ENCODE data around the gene HSPB7.

The HSPB7 gene

DNA sequence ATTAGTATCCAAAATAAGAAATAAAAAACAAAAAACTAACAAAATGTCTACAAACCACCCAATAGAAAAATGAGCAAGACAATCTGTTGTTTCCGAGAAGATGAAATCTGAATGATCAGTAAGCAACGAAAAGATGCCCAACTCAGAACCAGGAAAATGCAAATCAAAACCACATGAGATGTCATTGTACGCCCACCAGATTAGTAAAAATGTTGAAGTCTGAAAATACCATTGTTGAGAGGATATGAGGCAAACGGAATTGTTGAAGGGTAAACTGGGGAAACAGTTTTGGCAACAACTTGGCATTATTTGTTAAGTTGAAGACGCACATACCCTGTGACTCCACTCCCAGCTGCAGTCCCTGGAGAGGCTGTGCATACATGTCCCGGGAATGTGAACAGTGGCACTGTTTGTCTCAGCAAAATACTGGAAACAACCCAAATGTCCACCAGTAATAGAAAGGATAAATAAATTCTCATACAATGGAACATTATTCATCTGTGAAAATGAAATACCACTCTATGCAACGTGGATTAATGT lies 52.5 kb downstream of the HSPB7 start:
- DNase-seq (ENCODE audit: low read depth in 2 of 2) = peak; percentile 85 to 96
- TF ChIP-seq, protein P1, sequence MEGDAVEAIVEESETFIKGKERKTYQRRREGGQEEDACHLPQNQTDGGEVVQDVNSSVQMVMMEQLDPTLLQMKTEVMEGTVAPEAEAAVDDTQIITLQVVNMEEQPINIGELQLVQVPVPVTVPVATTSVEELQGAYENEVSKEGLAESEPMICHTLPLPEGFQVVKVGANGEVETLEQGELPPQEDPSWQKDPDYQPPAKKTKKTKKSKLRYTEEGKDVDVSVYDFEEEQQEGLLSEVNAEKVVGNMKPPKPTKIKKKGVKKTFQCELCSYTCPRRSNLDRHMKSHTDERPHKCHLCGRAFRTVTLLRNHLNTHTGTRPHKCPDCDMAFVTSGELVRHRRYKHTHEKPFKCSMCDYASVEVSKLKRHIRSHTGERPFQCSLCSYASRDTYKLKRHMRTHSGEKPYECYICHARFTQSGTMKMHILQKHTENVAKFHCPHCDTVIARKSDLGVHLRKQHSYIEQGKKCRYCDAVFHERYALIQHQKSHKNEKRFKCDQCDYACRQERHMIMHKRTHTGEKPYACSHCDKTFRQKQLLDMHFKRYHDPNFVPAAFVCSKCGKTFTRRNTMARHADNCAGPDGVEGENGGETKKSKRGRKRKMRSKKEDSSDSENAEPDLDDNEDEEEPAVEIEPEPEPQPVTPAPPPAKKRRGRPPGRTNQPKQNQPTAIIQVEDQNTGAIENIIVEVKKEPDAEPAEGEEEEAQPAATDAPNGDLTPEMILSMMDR (IDR thresholded peaks at IDR 0.05; ENCODE audit: low read depth, low read length) = no peak
- H3K4me3 ChIP-seq (replicated peaks in 1 of 2; ENCODE audit: low read depth in 2 of 2, low read length in 2 of 2) = no peak overlapping the region
